Measurements from ENCODE around the gene ESYT1.

Gene ESYT1

GRCh38 chr12:56130876-56131275 lies 2.8 kb downstream of the ESYT1 start:
- Mint-ChIP-seq H3K4me1 (ENCODE audit: low read depth) (peaks cover 63% of the 10 kb centered on the region), H3K9me3 (no peaks in the 10 kb centered on the region), H3K36me3 (ENCODE audit: low read depth) (peaks cover 75% of the 10 kb centered on the region), H3K27ac (peak overlapping the region; percentile 98), H3K27me3 (no peaks in the 10 kb centered on the region), H3K4me3 (peak overlapping the region; percentile 91)
- no peak for DNase-seq

GRCh38 chr12:56134897-56135296 lies 6.8 kb downstream of the ESYT1 start:
- H3K4me1 Mint-ChIP-seq (ENCODE audit: low read depth): peaks cover 71% of the 10 kb centered on the region
- H3K27ac Mint-ChIP-seq: peak overlapping the region; percentile 68
- peaks cover 98% of the 10 kb centered on the region for H3K36me3 Mint-ChIP-seq (ENCODE audit: low read depth)
- H3K9me3 Mint-ChIP-seq: no peaks in the 10 kb centered on the region
- no peak overlapping the region for H3K4me3 Mint-ChIP-seq
- DNase-seq: no peak
- no peaks in the 10 kb centered on the region for H3K27me3 Mint-ChIP-seq

GRCh38 chr12:56137853-56138571 lies 9.9 kb downstream of the ESYT1 start:
- H3K27ac Mint-ChIP-seq: peak overlapping the region; percentile 73
- peaks cover 66% of the 10 kb centered on the region for H3K4me1 Mint-ChIP-seq (ENCODE audit: low read depth)
- H3K4me3 Mint-ChIP-seq: no peak overlapping the region
- DNase-seq: no peak
- no peaks in the 10 kb centered on the region for H3K9me3 Mint-ChIP-seq
- peaks cover 97% of the 10 kb centered on the region for H3K36me3 Mint-ChIP-seq (ENCODE audit: low read depth)
- no peaks in the 10 kb centered on the region for H3K27me3 Mint-ChIP-seq

- DNase-seq: no peak
- Mint-ChIP-seq H3K4me3 (no peak overlapping the region), H3K27me3 (no peaks in the 10 kb centered on the region), H3K9me3 (no peaks in the 10 kb centered on the region), H3K36me3 (ENCODE audit: low read depth) (peaks cover 87% of the 10 kb centered on the region), H3K27ac (peak overlapping the region; percentile 90), H3K4me1 (ENCODE audit: low read depth) (peaks cover 51% of the 10 kb centered on the region)
Measured at GRCh38 chr12:56141946-56142784, 14.1 kb downstream of the ESYT1 start.

GRCh38 chr12:56143217-56143616 lies 15.2 kb downstream of the ESYT1 start:
- Mint-ChIP-seq H3K36me3 (ENCODE audit: low read depth) (peaks cover 77% of the 10 kb centered on the region), H3K27me3 (no peaks in the 10 kb centered on the region), H3K9me3 (no peaks in the 10 kb centered on the region), H3K4me1 (ENCODE audit: low read depth) (peaks cover 41% of the 10 kb centered on the region), H3K4me3 (no peak overlapping the region), H3K27ac (peak overlapping the region; percentile 90)
- DNase-seq: no peak

GRCh38 chr12:56143870-56144269 lies 15.8 kb downstream of the ESYT1 start:
- Mint-ChIP-seq H3K4me3 (no peak overlapping the region), H3K9me3 (no peaks in the 10 kb centered on the region), H3K27me3 (no peaks in the 10 kb centered on the region), H3K36me3 (ENCODE audit: low read depth) (peaks cover 70% of the 10 kb centered on the region), H3K4me1 (ENCODE audit: low read depth) (peaks cover 34% of the 10 kb centered on the region), H3K27ac (peak overlapping the region; percentile 90)
- DNase-seq: no peak

- Mint-ChIP-seq H3K4me1 (ENCODE audit: low read depth) (peaks cover 31% of the 10 kb centered on the region), H3K27ac (peak overlapping the region; percentile 44), H3K9me3 (no peaks in the 10 kb centered on the region), H3K4me3 (no peak overlapping the region), H3K36me3 (ENCODE audit: low read depth) (peaks cover 58% of the 10 kb centered on the region), H3K27me3 (no peaks in the 10 kb centered on the region)
- no peak for DNase-seq
Measured at GRCh38 chr12:56145217-56145616, 17.1 kb downstream of the ESYT1 start.

GRCh38 chr12:56146492-56147460 lies 18.7 kb downstream of the ESYT1 start:
- Mint-ChIP-seq H3K9me3 (no peaks in the 10 kb centered on the region), H3K4me3 (no peak overlapping the region), H3K27me3 (no peaks in the 10 kb centered on the region), H3K36me3 (ENCODE audit: low read depth) (peaks cover 43% of the 10 kb centered on the region), H3K4me1 (ENCODE audit: low read depth) (peaks cover 37% of the 10 kb centered on the region), H3K27ac (peak overlapping the region; percentile 6)
- DNase-seq: no peak

- peaks cover 40% of the 10 kb centered on the region for H3K4me1 Mint-ChIP-seq (ENCODE audit: low read depth)
- DNase-seq: no peak
Measured at GRCh38 chr12:56150563-56150962, 22.5 kb downstream of the ESYT1 start.

GRCh38 chr12:56151672-56152131 lies 23.6 kb downstream of the ESYT1 start:
- peaks cover 42% of the 10 kb centered on the region for H3K4me1 Mint-ChIP-seq (ENCODE audit: low read depth)
- peaks cover 29% of the 10 kb centered on the region for H3K36me3 Mint-ChIP-seq (ENCODE audit: low read depth)
- H3K4me3 Mint-ChIP-seq: peak overlapping the region; percentile 91
- no peaks in the 10 kb centered on the region for H3K9me3 Mint-ChIP-seq
- peak; percentile 80 for DNase-seq
- H3K27ac Mint-ChIP-seq: peak overlapping the region; percentile 97
- H3K27me3 Mint-ChIP-seq: no peaks in the 10 kb centered on the region

More at GRCh38 chr12:56150563-56150962, 22.5 kb downstream of the ESYT1 start:
- H3K27me3 Mint-ChIP-seq: no peaks in the 10 kb centered on the region
- peak overlapping the region; percentile 91 for H3K4me3 Mint-ChIP-seq
- no peaks in the 10 kb centered on the region for H3K9me3 Mint-ChIP-seq
- H3K36me3 Mint-ChIP-seq (ENCODE audit: low read depth): peaks cover 23% of the 10 kb centered on the region
- peak overlapping the region; percentile 97 for H3K27ac Mint-ChIP-seq

- no peaks in the 10 kb centered on the region for H3K27me3 Mint-ChIP-seq
- peak; percentile 94 for DNase-seq
- no peaks in the 10 kb centered on the region for H3K9me3 Mint-ChIP-seq
- peaks cover 32% of the 10 kb centered on the region for H3K36me3 Mint-ChIP-seq (ENCODE audit: low read depth)
- peak within 1 kb of the TSS; percentile 97 for H3K27ac Mint-ChIP-seq
- peak within 1 kb of the TSS; percentile 91 for H3K4me3 Mint-ChIP-seq
- H3K4me1 Mint-ChIP-seq (ENCODE audit: low read depth): peaks cover 43% of the 10 kb centered on the region
Measured at GRCh38 chr12:56152132-56152755, 24.2 kb downstream of the ESYT1 start, which contains the start of gene MYL6B. MYL6B (plus strand) TSS chr12:56152587; CDS start chr12:56153919, 1,332 bp downstream.

GRCh38 chr12:56152756-56153677 lies 24.9 kb downstream of the ESYT1 start:
- Mint-ChIP-seq H3K36me3 (ENCODE audit: low read depth) (peaks cover 37% of the 10 kb centered on the region), H3K4me1 (ENCODE audit: low read depth) (peaks cover 48% of the 10 kb centered on the region), H3K27me3 (no peaks in the 10 kb centered on the region), H3K27ac (peak overlapping the region; percentile 97), H3K4me3 (peak overlapping the region; percentile 91), H3K9me3 (no peaks in the 10 kb centered on the region)
- no peak for DNase-seq

GRCh38 chr12:56153678-56154065 lies 25.6 kb downstream of the ESYT1 start:
- DNase-seq: no peak
- no peaks in the 10 kb centered on the region for H3K9me3 Mint-ChIP-seq
- H3K4me1 Mint-ChIP-seq (ENCODE audit: low read depth): peaks cover 48% of the 10 kb centered on the region
- H3K27ac Mint-ChIP-seq: no peak overlapping the region
- H3K36me3 Mint-ChIP-seq (ENCODE audit: low read depth): peaks cover 44% of the 10 kb centered on the region
- no peaks in the 10 kb centered on the region for H3K27me3 Mint-ChIP-seq
- H3K4me3 Mint-ChIP-seq: peak overlapping the region; percentile 91

Measured in activated T-cell treated with anti-CD3 and anti-CD28 coated beads, Interleukin-2, amount 50 U/mL, for 24 hours (primary cell).